ENCODE results near the gene IFNK. TPM values are rescaled to one million over a fixed set of nuclear protein-coding genes. Genes with fewer than 3 reads are reported as not detected.

IFNK gene, protein sequence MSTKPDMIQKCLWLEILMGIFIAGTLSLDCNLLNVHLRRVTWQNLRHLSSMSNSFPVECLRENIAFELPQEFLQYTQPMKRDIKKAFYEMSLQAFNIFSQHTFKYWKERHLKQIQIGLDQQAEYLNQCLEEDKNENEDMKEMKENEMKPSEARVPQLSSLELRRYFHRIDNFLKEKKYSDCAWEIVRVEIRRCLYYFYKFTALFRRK
- not detected in 2 replicates for total RNA-seq
- 0.36 TPM in 1 of 2 replicates, not detected in the other for polyA plus RNA-seq

DNA sequence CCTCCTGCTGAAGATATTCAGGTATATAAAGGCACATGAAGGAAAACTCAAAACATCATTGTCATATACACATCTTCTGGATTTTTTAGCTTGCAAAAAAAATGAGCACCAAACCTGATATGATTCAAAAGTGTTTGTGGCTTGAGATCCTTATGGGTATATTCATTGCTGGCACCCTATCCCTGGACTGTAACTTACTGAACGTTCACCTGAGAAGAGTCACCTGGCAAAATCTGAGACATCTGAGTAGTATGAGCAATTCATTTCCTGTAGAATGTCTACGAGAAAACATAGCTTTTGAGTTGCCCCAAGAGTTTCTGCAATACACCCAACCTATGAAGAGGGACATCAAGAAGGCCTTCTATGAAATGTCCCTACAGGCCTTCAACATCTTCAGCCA, at the start of gene IFNK:
Gene IFNK (plus strand): TSS at position 55 of the 400 bp plus-strand sequence. CDS start 47 bp downstream, at position 102.
- H3K4me1 ChIP-seq (ENCODE audit: insufficient read depth), result peaks cover 14% of the 10 kb centered on the region
- H3K27me3 ChIP-seq, result no peaks in the 10 kb centered on the region
- H2AFZ ChIP-seq, result no peak within 1 kb of the TSS
- DNase-seq (ENCODE audit: low spot score), result no peak
- TF ChIP-seq, protein P1, sequence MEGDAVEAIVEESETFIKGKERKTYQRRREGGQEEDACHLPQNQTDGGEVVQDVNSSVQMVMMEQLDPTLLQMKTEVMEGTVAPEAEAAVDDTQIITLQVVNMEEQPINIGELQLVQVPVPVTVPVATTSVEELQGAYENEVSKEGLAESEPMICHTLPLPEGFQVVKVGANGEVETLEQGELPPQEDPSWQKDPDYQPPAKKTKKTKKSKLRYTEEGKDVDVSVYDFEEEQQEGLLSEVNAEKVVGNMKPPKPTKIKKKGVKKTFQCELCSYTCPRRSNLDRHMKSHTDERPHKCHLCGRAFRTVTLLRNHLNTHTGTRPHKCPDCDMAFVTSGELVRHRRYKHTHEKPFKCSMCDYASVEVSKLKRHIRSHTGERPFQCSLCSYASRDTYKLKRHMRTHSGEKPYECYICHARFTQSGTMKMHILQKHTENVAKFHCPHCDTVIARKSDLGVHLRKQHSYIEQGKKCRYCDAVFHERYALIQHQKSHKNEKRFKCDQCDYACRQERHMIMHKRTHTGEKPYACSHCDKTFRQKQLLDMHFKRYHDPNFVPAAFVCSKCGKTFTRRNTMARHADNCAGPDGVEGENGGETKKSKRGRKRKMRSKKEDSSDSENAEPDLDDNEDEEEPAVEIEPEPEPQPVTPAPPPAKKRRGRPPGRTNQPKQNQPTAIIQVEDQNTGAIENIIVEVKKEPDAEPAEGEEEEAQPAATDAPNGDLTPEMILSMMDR (IDR thresholded peaks at IDR 0.05; ENCODE audit: poor library complexity), result no peak
- TF ChIP-seq EZH2phosphoT487 (IDR thresholded peaks at IDR 0.05; ENCODE audit: low read depth, severe bottlenecking, unreplicated experiment), result no peak
- no peak for TF ChIP-seq EZH2 (IDR thresholded peaks at IDR 0.05; ENCODE audit: borderline replicate concordance)
- no peaks in the 10 kb centered on the region for H3K9me3 ChIP-seq (ENCODE audit: low read depth)
- H3K4me2 ChIP-seq, result no peak within 1 kb of the TSS
- no peaks in the 10 kb centered on the region for H3K9me2 ChIP-seq (replicated peaks; ENCODE audit: insufficient read depth)
- H4K20me1 ChIP-seq (ENCODE audit: insufficient read depth, poor library complexity, severe bottlenecking), result no peaks in the 10 kb centered on the region
- no peak within 1 kb of the TSS for H3K4me3 ChIP-seq
- no peak within 1 kb of the TSS for H3K27ac ChIP-seq
- 92% methylated on average over 2 of the region's 2 CpGs for WGBS (ENCODE audit: low lambda C conversion rate, missing lambda C conversion rate)
- H3K36me3 ChIP-seq (replicated peaks; ENCODE audit: insufficient read depth, low read depth), result no peaks in the 10 kb centered on the region
- H3K79me2 ChIP-seq, result peaks cover 83% of the 10 kb centered on the region

DNA sequence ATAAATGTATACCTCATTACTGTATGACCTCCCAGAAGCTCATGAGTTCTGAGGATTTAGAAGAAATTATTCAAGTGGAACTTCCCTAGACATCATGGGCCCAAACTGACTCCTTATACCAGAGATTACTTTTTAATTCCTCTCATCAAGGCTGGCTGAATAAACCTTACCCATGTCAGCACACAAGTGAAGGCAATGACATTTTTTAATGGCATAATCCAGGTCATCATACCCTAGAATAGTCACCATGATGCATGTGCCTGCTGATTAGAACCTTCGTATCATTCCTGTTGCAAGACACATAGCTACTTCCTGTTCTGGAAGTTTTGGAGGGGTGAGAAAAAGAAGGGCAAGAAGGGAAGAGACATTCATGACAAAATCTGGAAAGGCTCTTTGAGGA, 49.8 kb upstream of the IFNK start:
- Histone ChIP-seq H3K9me3 (ENCODE audit: low read depth) (no peaks in the 10 kb centered on the region), H3K27ac (no peak overlapping the region), H2AFZ (no peak overlapping the region), H3K9me2 (replicated peaks; ENCODE audit: insufficient read depth) (no peaks in the 10 kb centered on the region), H3K4me1 (ENCODE audit: insufficient read depth) (peaks cover 18% of the 10 kb centered on the region), H4K20me1 (ENCODE audit: insufficient read depth, poor library complexity, severe bottlenecking) (no peaks in the 10 kb centered on the region), H3K4me2 (no peak overlapping the region), H3K36me3 (replicated peaks; ENCODE audit: insufficient read depth, low read depth) (no peaks in the 10 kb centered on the region), H3K27me3 (no peaks in the 10 kb centered on the region), H3K79me2 (peaks cover 50% of the 10 kb centered on the region), H3K4me3 (no peak overlapping the region)
- WGBS (ENCODE audit: low lambda C conversion rate, missing lambda C conversion rate), result 92% methylated on average over 1 of the region's 1 CpG
- DNase-seq (ENCODE audit: low spot score), result no peak
- TF ChIP-seq EZH2 (IDR thresholded peaks at IDR 0.05; ENCODE audit: borderline replicate concordance) (no peak), EZH2phosphoT487 (IDR thresholded peaks at IDR 0.05; ENCODE audit: low read depth, severe bottlenecking, unreplicated experiment) (no peak)
- TF ChIP-seq, protein P1 (IDR thresholded peaks at IDR 0.05; ENCODE audit: poor library complexity), result no peak

DNA sequence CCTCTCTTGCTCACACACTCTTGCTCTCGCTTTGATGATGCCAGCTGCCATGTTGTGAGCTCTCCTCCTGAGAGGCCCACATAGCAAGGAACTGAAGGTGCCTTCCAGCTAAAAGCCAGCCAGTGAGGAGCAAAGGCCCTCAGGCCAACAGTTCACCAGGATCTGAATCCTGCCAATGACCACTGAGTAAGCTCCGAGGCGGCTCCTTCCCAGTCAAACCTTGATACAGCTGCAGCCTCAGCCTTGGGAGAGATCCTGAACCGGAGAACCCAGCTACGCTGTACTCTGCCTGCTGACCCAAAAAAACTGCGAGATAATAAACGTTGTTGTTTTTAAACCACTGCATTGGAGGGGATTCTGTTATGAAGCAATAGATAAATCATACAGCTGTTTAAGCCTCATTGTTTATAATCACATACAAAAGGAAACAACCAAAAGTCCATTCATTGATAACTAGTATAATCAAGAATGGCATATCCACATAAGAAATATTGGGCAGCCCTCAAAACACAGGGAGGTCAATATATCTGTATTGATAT, 49.0 kb upstream of the IFNK start:
- Histone ChIP-seq H4K20me1 (ENCODE audit: insufficient read depth, poor library complexity, severe bottlenecking) (no peaks in the 10 kb centered on the region), H2AFZ (no peak overlapping the region), H3K9me3 (ENCODE audit: low read depth) (no peaks in the 10 kb centered on the region), H3K27ac (no peak overlapping the region), H3K9me2 (replicated peaks; ENCODE audit: insufficient read depth) (no peaks in the 10 kb centered on the region), H3K4me1 (ENCODE audit: insufficient read depth) (peaks cover 18% of the 10 kb centered on the region), H3K4me2 (no peak overlapping the region), H3K4me3 (no peak overlapping the region), H3K27me3 (no peaks in the 10 kb centered on the region), H3K36me3 (replicated peaks; ENCODE audit: insufficient read depth, low read depth) (no peaks in the 10 kb centered on the region), H3K79me2 (peaks cover 47% of the 10 kb centered on the region)
- TF ChIP-seq EZH2phosphoT487 (IDR thresholded peaks at IDR 0.05; ENCODE audit: low read depth, severe bottlenecking, unreplicated experiment) (no peak), EZH2 (IDR thresholded peaks at IDR 0.05; ENCODE audit: borderline replicate concordance) (no peak)
- TF ChIP-seq, protein P1 (IDR thresholded peaks at IDR 0.05; ENCODE audit: poor library complexity), result no peak
- 79% methylated on average over 7 of the region's 7 CpGs for WGBS (ENCODE audit: low lambda C conversion rate, missing lambda C conversion rate)
- no peak for DNase-seq (ENCODE audit: low spot score)

Measured in hepatocyte (in vitro differentiated cells).